ENCODE results near the gene CHD3. TPM values are rescaled to one million over a fixed set of nuclear protein-coding genes. Genes with fewer than 3 reads are reported as not detected.

Gene CHD3
- total RNA-seq, 2 donors from 2014 or later = 53.7 to 69.9 TPM

- H3K36me3 ChIP-seq (replicated peaks in 1 of 2; ENCODE audit: insufficient read depth in 1 of 2, low read depth in 2 of 2) = peaks cover 0 to 4% of the 10 kb centered on the region in 2 donors
- no peak overlapping the region for H3K4me3 ChIP-seq
- intact Hi-C loops (cut with DNase I) = no loop called here
- DNase-seq = no peak
- TF ChIP-seq, protein P1, sequence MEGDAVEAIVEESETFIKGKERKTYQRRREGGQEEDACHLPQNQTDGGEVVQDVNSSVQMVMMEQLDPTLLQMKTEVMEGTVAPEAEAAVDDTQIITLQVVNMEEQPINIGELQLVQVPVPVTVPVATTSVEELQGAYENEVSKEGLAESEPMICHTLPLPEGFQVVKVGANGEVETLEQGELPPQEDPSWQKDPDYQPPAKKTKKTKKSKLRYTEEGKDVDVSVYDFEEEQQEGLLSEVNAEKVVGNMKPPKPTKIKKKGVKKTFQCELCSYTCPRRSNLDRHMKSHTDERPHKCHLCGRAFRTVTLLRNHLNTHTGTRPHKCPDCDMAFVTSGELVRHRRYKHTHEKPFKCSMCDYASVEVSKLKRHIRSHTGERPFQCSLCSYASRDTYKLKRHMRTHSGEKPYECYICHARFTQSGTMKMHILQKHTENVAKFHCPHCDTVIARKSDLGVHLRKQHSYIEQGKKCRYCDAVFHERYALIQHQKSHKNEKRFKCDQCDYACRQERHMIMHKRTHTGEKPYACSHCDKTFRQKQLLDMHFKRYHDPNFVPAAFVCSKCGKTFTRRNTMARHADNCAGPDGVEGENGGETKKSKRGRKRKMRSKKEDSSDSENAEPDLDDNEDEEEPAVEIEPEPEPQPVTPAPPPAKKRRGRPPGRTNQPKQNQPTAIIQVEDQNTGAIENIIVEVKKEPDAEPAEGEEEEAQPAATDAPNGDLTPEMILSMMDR (IDR thresholded peaks at IDR 0.05) = no peak
- no peak for TF ChIP-seq POLR2A (IDR thresholded peaks at IDR 0.05)
- no peaks in the 10 kb centered on the region for H3K27me3 ChIP-seq
- H3K9me3 ChIP-seq = no peaks in the 10 kb centered on the region
- peaks cover 18% of the 10 kb centered on the region for H3K4me1 ChIP-seq
- no peak overlapping the region for H3K27ac ChIP-seq
- no peak for ATAC-seq
Observed at GRCh38 chr17:7935859-7936258, 47.3 kb downstream of the CHD3 start.

GRCh38 chr17:7940034-7940433, 51.4 kb downstream of the CHD3 start:
- no peaks in the 10 kb centered on the region for H3K4me1 ChIP-seq
- no peak overlapping the region for H3K4me3 ChIP-seq
- peaks cover 0 to 14% of the 10 kb centered on the region in 2 donors for H3K36me3 ChIP-seq (replicated peaks in 1 of 2; ENCODE audit: insufficient read depth in 1 of 2, low read depth in 2 of 2)
- intact Hi-C loops (cut with DNase I) = no loop called here
- no peak overlapping the region for H3K27ac ChIP-seq
- no peak for TF ChIP-seq POLR2A (IDR thresholded peaks at IDR 0.05)
- TF ChIP-seq, protein P1 (IDR thresholded peaks at IDR 0.05) = no peak
- no peak for DNase-seq
- no peaks in the 10 kb centered on the region for H3K27me3 ChIP-seq
- 87 to 90% methylated on average over 4 of the region's 4 CpGs for WGBS, 2 donors
- H3K9me3 ChIP-seq = no peaks in the 10 kb centered on the region
- ATAC-seq = no peak

DNA sequence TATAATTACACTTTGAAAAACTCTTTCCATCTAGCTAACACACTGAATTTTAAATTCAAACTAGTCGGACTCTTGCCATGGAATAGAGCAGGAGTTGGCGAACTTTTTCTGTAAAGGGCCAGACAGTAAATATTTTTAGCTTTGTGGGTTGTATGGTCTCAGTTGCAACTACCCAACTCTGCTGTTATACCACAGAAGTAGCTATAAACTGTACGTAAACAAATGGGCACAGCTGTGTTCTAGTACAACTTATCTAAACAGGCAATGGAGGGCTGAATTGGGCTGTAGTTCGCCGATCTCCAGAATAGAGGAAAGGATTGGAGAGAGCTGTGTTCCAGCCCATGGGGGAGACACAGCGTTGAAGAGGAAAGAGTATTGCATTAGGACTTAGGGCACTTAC, 52.2 kb downstream of the CHD3 start:
- intact Hi-C loops (cut with DNase I) = no loop called here
- no peak for DNase-seq
- WGBS, 2 donors = 89 to 92% methylated on average over 6 of the region's 6 CpGs
- H3K4me3 ChIP-seq = no peak overlapping the region
- TF ChIP-seq, protein P1 (IDR thresholded peaks at IDR 0.05) = no peak
- no peak for TF ChIP-seq POLR2A (IDR thresholded peaks at IDR 0.05)
- no peak for ATAC-seq
- peaks cover 3 to 18% of the 10 kb centered on the region in 2 donors for H3K36me3 ChIP-seq (replicated peaks in 1 of 2; ENCODE audit: insufficient read depth in 1 of 2, low read depth in 2 of 2)
- H3K4me1 ChIP-seq = no peaks in the 10 kb centered on the region
- no peaks in the 10 kb centered on the region for H3K27me3 ChIP-seq
- no peak overlapping the region for H3K27ac ChIP-seq
- H3K9me3 ChIP-seq = no peaks in the 10 kb centered on the region

- Histone ChIP-seq H3K9me3 (no peaks in the 10 kb centered on the region), H3K36me3 (replicated peaks in 1 of 2; ENCODE audit: insufficient read depth in 1 of 2, low read depth in 2 of 2) (peaks cover 8 to 26% of the 10 kb centered on the region in 2 donors), H3K27me3 (no peaks in the 10 kb centered on the region), H3K4me1 (no peaks in the 10 kb centered on the region), H3K27ac (no peak overlapping the region), H3K4me3 (no peak overlapping the region)
- ATAC-seq = no peak
- no peak for DNase-seq
- intact Hi-C loops (cut with DNase I) = no loop called here
- WGBS, 2 donors = 86 to 92% methylated on average over 11 to 13 of the region's 13 CpGs
- TF ChIP-seq, protein P1 (IDR thresholded peaks at IDR 0.05) = no peak
- no peak for TF ChIP-seq POLR2A (IDR thresholded peaks at IDR 0.05)
Observed at GRCh38 chr17:7943291-7943690, 54.7 kb downstream of the CHD3 start.

DNA sequence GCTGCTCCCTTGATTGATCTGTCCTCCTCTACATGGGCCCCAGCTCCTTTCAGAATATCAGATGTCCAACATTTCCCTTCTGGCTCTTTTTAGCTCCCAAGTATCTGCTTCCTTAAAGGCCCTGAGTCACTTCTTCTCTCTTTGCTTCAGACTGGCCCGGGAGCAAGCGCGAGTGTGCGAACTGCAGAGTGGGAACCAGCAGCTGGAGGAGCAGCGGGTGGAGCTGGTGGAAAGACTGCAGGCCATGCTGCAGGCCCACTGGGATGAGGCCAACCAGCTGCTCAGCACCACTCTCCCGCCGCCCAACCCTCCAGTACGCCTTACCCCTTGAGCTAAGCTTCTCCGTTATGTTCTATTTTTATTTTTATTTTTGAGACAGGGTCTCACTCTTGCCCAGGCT, 55.7 kb downstream of the CHD3 start:
- H3K4me1 ChIP-seq = no peaks in the 10 kb centered on the region
- DNase-seq (no peak), ATAC-seq (no peak)
- peaks cover 8 to 27% of the 10 kb centered on the region in 2 donors for H3K36me3 ChIP-seq (replicated peaks in 1 of 2; ENCODE audit: insufficient read depth in 1 of 2, low read depth in 2 of 2)
- TF ChIP-seq POLR2A (IDR thresholded peaks at IDR 0.05) = no peak
- TF ChIP-seq, protein P1 (IDR thresholded peaks at IDR 0.05) = no peak
- 93 to 95% methylated on average over 9 of the region's 9 CpGs for WGBS, 2 donors
- intact Hi-C loops (cut with DNase I) = no loop called here
- H3K27me3 ChIP-seq = no peaks in the 10 kb centered on the region
- no peak overlapping the region for H3K4me3 ChIP-seq
- H3K9me3 ChIP-seq = no peaks in the 10 kb centered on the region
- no peak overlapping the region for H3K27ac ChIP-seq
